Measurements from ENCODE around the gene LSM11.
"Not testable (repeated sequence)": the region's sequence is repeated elsewhere in the genome, so short reads cannot be mapped to it uniquely, and the experiment has no call there.

LSM11 gene

GRCh38 chr5:157743163-157744050 lies at the start of gene LSM11:
Gene LSM11 (plus strand): TSS chr5:157743712. CDS start chr5:157743751, 39 bp downstream.
- TF ChIP-seq CTCF (IDR thresholded peaks at IDR 0.05; ENCODE audit: insufficient read depth, low read depth, low read length, missing control alignments) = peak; percentile 64

GRCh38 chr5:157693816-157694215 lies 49.7 kb upstream of the LSM11 start:
- DNase-seq (ENCODE audit: low read depth); H3K4me3 ChIP-seq (ENCODE audit: low read length): not testable (repeated sequence)

More at GRCh38 chr5:157743163-157744050, at the start of gene LSM11:
- peak; percentile 88 for DNase-seq (ENCODE audit: low read depth)
- peak within 1 kb of the TSS; percentile 75 for H3K4me3 ChIP-seq (ENCODE audit: low read length)

- DNase-seq (ENCODE audit: low read depth); H3K4me3 ChIP-seq (ENCODE audit: low read length): not testable (repeated sequence)
Observed at GRCh38 chr5:157696154-157696553, 47.4 kb upstream of the LSM11 start.

GRCh38 chr5:157698674-157699073 lies 44.8 kb upstream of the LSM11 start:
- H3K4me3 ChIP-seq (ENCODE audit: low read length); DNase-seq (ENCODE audit: low read depth): not testable (repeated sequence)

GRCh38 chr5:157703736-157704135 lies 39.8 kb upstream of the LSM11 start:
- TF ChIP-seq CTCF (IDR thresholded peaks at IDR 0.05; ENCODE audit: insufficient read depth, low read depth, low read length, missing control alignments) = no peak
- DNase-seq (ENCODE audit: low read depth) = no peak
- no peak overlapping the region for H3K4me3 ChIP-seq (ENCODE audit: low read length)

- TF ChIP-seq CTCF (IDR thresholded peaks at IDR 0.05; ENCODE audit: insufficient read depth, low read depth, low read length, missing control alignments) = no peak
- H3K4me3 ChIP-seq (ENCODE audit: low read length) = no peak overlapping the region
- DNase-seq (ENCODE audit: low read depth) = no peak
Observed at GRCh38 chr5:157708866-157709265, 34.6 kb upstream of the LSM11 start.

GRCh38 chr5:157709346-157709745 lies 34.2 kb upstream of the LSM11 start:
- TF ChIP-seq CTCF (IDR thresholded peaks at IDR 0.05; ENCODE audit: insufficient read depth, low read depth, low read length, missing control alignments) = no peak
- no peak for DNase-seq (ENCODE audit: low read depth)
- H3K4me3 ChIP-seq (ENCODE audit: low read length) = no peak overlapping the region

- TF ChIP-seq CTCF (IDR thresholded peaks at IDR 0.05; ENCODE audit: insufficient read depth, low read depth, low read length, missing control alignments) = no peak
- DNase-seq (ENCODE audit: low read depth) = no peak
- H3K4me3 ChIP-seq (ENCODE audit: low read length) = no peak overlapping the region
Observed at GRCh38 chr5:157710431-157710830, 33.1 kb upstream of the LSM11 start.

Measured in epithelial cell of esophagus (primary cell).